H1 (cell line): ENCODE measurements around the gene CCDC33. TPM values are rescaled to one million over a fixed set of nuclear protein-coding genes. Genes with fewer than 3 reads are reported as not detected.

Source experiments
- CTCF ChIA-PET: fragments of 300-600 bp; sonication (Branson Sonifier 250); formaldehyde crosslinking; loops from one replicate; lab custom pipeline; 2021; ENCODE audit not compliant: partially characterized antibody; lab: Charles Lee
- POLR2A ChIA-PET: fragments of 300-600 bp; sonication (Branson Sonifier 250); formaldehyde crosslinking; loops from one replicate; lab custom pipeline; 2021; ENCODE audit warnings: inconsistent platforms; ENCODE audit not compliant: partially characterized antibody; lab: Charles Lee
- DNase-seq, 2 experiments: peaks; one replicate each; pipeline versions ENCODE4 v3.0.0 to v3.0.0-alpha.2; 2010 to 2022; ENCODE audit warnings: low spot score in 2 of 2, low read depth in 1 of 2, mixed read lengths in 1 of 2
- FAIRE-seq: peaks from 2 replicates; lab custom pipeline; 2011; peaks lifted over from hg19 to GRCh38; lab: Jason Lieb, UNC
- H2AFZ ChIP-seq: 2 replicates; pipeline ENCODE4 v1.8.1; 2012; ENCODE audit warnings: low read length, inconsistent platforms
- H2AK5ac ChIP-seq: 2 replicates; pipeline ENCODE4 v1.6.1; 2013; ENCODE audit warnings: low read depth, low read length
- H2BK120ac ChIP-seq: replicated peaks from 2 replicates; pipeline ENCODE3; 2013; ENCODE audit warnings: low read depth, low read length, inconsistent platforms
- H2BK12ac ChIP-seq: 2 replicates; pipeline ENCODE4 v1.6.1; 2013; ENCODE audit warnings: low read depth, low read length
- H2BK15ac ChIP-seq: 2 replicates; pipeline ENCODE4 v1.6.1; 2013; ENCODE audit warnings: low read length
- H2BK20ac ChIP-seq: 2 replicates; pipeline ENCODE4 v1.6.1; 2013; ENCODE audit warnings: low read length
- H2BK5ac ChIP-seq: 2 replicates; pipeline ENCODE4 v1.6.1; 2013; ENCODE audit warnings: low read depth, low read length
- H3K14ac ChIP-seq: 2 replicates; pipeline ENCODE4 v1.6.1; 2013; ENCODE audit warnings: inconsistent platforms; ENCODE audit not compliant: insufficient read length
- H3K18ac ChIP-seq: 2 replicates; pipeline ENCODE4 v1.6.1; 2013; ENCODE audit warnings: low read length; ENCODE audit errors: extremely low read depth
- H3K23ac ChIP-seq: 2 replicates; pipeline ENCODE4 v1.6.1; 2013; ENCODE audit warnings: inconsistent platforms; ENCODE audit not compliant: insufficient read length
- H3K23me2 ChIP-seq: 2 replicates; pipeline ENCODE4 v1.6.1; 2013; ENCODE audit warnings: low read depth, low read length
- H3K27ac ChIP-seq: 2 replicates; pipeline ENCODE4 v1.6.1; 2011; ENCODE audit warnings: low read depth, low read length, inconsistent platforms
- H3K27me3 ChIP-seq, 4 experiments: replicated peaks in 1 of 4; 1 replicate in 1 of 4; 2 replicates in 3 of 4; pipeline versions ENCODE4 v1.6.1 to v1.8.1; 2011 to 2013; ENCODE audit warnings: low read length in 3 of 4, mild to moderate bottlenecking in 3 of 4, inconsistent platforms in 2 of 4, mixed read lengths in 2 of 4, moderate library complexity in 1 of 4; ENCODE audit not compliant: control insufficient read depth in 3 of 4, insufficient read depth in 3 of 4; ENCODE audit errors: extremely low read depth in 1 of 4
- H3K36me3 ChIP-seq, 4 experiments: 2 replicates each; pipeline versions ENCODE4 v1.6.1 to v1.8.1; 2011 to 2013; ENCODE audit warnings: mild to moderate bottlenecking in 4 of 4, low read length in 3 of 4, moderate library complexity in 2 of 4, control low read depth in 1 of 4, inconsistent platforms in 1 of 4; ENCODE audit not compliant: insufficient read depth in 4 of 4, control insufficient read depth in 2 of 4
- H3K4ac ChIP-seq: replicated peaks from 2 replicates; pipeline ENCODE3; 2013; ENCODE audit warnings: low read length, low read depth, mixed read lengths, inconsistent platforms; ENCODE audit not compliant: insufficient read length
- H3K4me1 ChIP-seq, 4 experiments: replicated peaks in 1 of 4; 1 replicate in 1 of 4; 2 replicates in 3 of 4; pipeline versions ENCODE4 v1.6.1 to v1.8.1; 2011 to 2013; ENCODE audit warnings: low read length in 3 of 4, inconsistent platforms in 2 of 4, mixed read lengths in 1 of 4; ENCODE audit not compliant: insufficient read depth in 4 of 4, control insufficient read depth in 3 of 4
- H3K4me2 ChIP-seq, 2 experiments: 2 replicates each; pipeline versions ENCODE4 v1.6.1 to v1.8.1; 2011 to 2013; ENCODE audit warnings: low read depth in 2 of 2, low read length in 2 of 2, control low read depth in 1 of 2, inconsistent platforms in 1 of 2, mild to moderate bottlenecking in 1 of 2; ENCODE audit not compliant: insufficient read depth in 1 of 2
- H3K4me3 ChIP-seq, 4 experiments: fragments of 200-600, 300-600 bp in 1 of 4; sonication (generic), shearing (Covaris generic), sonication (Bioruptor Twin) in 1 of 4; 2 replicates each; pipeline versions ENCODE4 v1.5.1 to v1.8.1; 2011 to 2016; ENCODE audit warnings: low read length in 4 of 4, low read depth in 3 of 4, control low read depth in 2 of 4, inconsistent platforms in 2 of 4, mild to moderate bottlenecking in 2 of 4, mixed read lengths in 1 of 4, moderate library complexity in 1 of 4; ENCODE audit not compliant: insufficient read depth in 2 of 4; ENCODE audit errors: extremely low read depth in 1 of 4
- H3K56ac ChIP-seq: replicated peaks from 2 replicates; pipeline ENCODE3; 2013; ENCODE audit warnings: low read depth, mild to moderate bottlenecking, mixed read lengths, low read length, inconsistent platforms; ENCODE audit not compliant: insufficient read length
- H3K79me1 ChIP-seq: 2 replicates; pipeline ENCODE4 v1.6.1; 2013; ENCODE audit warnings: low read depth, low read length, control low read depth
- H3K79me2 ChIP-seq, 2 experiments: 2 replicates each; pipeline versions ENCODE4 v1.6.1 to v1.8.1; 2012 to 2013; ENCODE audit warnings: low read length in 2 of 2, mild to moderate bottlenecking in 2 of 2, inconsistent platforms in 1 of 2; ENCODE audit not compliant: insufficient read depth in 2 of 2, control insufficient read depth in 1 of 2
- H3K9ac ChIP-seq, 4 experiments: replicated peaks in 1 of 4; 1 replicate in 1 of 4; 2 replicates in 3 of 4; pipeline versions ENCODE4 v1.6.1 to v1.8.1; 2011 to 2013; ENCODE audit warnings: low read depth in 3 of 4, low read length in 3 of 4, control low read depth in 2 of 4, mild to moderate bottlenecking in 2 of 4, moderate library complexity in 2 of 4, inconsistent platforms in 1 of 4; ENCODE audit errors: extremely low read depth in 1 of 4
- H3K9me3 ChIP-seq, 2 experiments: 2 replicates each; pipeline versions ENCODE4 v1.6.1 to v1.8.1; 2012 to 2013; ENCODE audit warnings: mild to moderate bottlenecking in 2 of 2, moderate library complexity in 2 of 2, control low read depth in 1 of 2, inconsistent platforms in 1 of 2, low read depth in 1 of 2, low read length in 1 of 2, mixed read lengths in 1 of 2; ENCODE audit not compliant: insufficient read depth in 2 of 2
- H4K20me1 ChIP-seq, 2 experiments: replicated peaks in 1 of 2; 2 replicates each; pipeline versions ENCODE3 to v1.8.1; 2011 to 2013; ENCODE audit warnings: inconsistent platforms in 2 of 2, low read length in 2 of 2, mild to moderate bottlenecking in 1 of 2; ENCODE audit not compliant: insufficient read depth in 2 of 2, control insufficient read depth in 1 of 2
- H4K5ac ChIP-seq: 2 replicates; pipeline ENCODE4 v1.6.1; 2013; ENCODE audit warnings: low read length, low read depth, mixed read lengths, inconsistent platforms; ENCODE audit not compliant: insufficient read length
- H4K8ac ChIP-seq: 2 replicates; pipeline ENCODE4 v1.8.0; 2013; ENCODE audit warnings: mild to moderate bottlenecking, moderate library complexity, low read length, inconsistent platforms; ENCODE audit not compliant: insufficient read depth; ENCODE audit errors: extremely low read depth
- H4K91ac ChIP-seq: replicated peaks from 2 replicates; pipeline ENCODE3; 2013; ENCODE audit warnings: low read length, mixed read lengths, inconsistent platforms; ENCODE audit not compliant: insufficient read length
- EGR1 ChIP-seq: IDR thresholded peaks from 2 replicates; pipeline ENCODE4 v1.6.1; 2011; ENCODE audit warnings: low read depth, low read length, borderline replicate concordance
- GTF2F1 ChIP-seq: IDR thresholded peaks from 2 replicates; pipeline ENCODE4 v1.6.1; 2012; ENCODE audit warnings: low read depth, low read length, improper control_type of control experiment, borderline replicate concordance
- JUN ChIP-seq: IDR thresholded peaks from 2 replicates; pipeline ENCODE4 v1.6.1; 2011; ENCODE audit warnings: low read depth, mild to moderate bottlenecking, improper control_type of control experiment, low read length
- MAFK ChIP-seq: IDR thresholded peaks from 2 replicates; pipeline ENCODE4 v1.6.1; 2012; ENCODE audit warnings: low read depth, mild to moderate bottlenecking, improper control_type of control experiment, low read length
- RXRA ChIP-seq: IDR thresholded peaks from 2 replicates; pipeline ENCODE4 v1.6.1; 2011; ENCODE audit warnings: low read depth, mild to moderate bottlenecking, low read length, moderate library complexity; ENCODE audit not compliant: insufficient read depth
- TBP ChIP-seq: IDR thresholded peaks from 2 replicates; pipeline ENCODE4 v1.6.1; 2011; ENCODE audit warnings: low read depth, low read length, improper control_type of control experiment
- WGBS, 2 experiments: shearing (Covaris generic) in 1 of 2; methylation state at CpG; one replicate each; pipeline versions ENCODE4 v1.1.6 to v1.1.7; 2013 to 2015; ENCODE audit warnings: low lambda C conversion rate in 2 of 2, mixed read lengths in 2 of 2, inconsistent platforms in 1 of 2, low coverage in 1 of 2, missing lambda C conversion rate in 1 of 2; ENCODE audit not compliant: insufficient replicate concordance in 2 of 2, insufficient coverage in 1 of 2, insufficient read length in 1 of 2; ENCODE audit errors: extremely low coverage in 1 of 2, missing lambda C conversion rate in 1 of 2; 5-methylcytosine and 5-hydroxymethylcytosine counted together
- polyA plus RNA-seq, 7 experiments: library from polyadenylated mRNA; depleted of rRNA in 3 of 7; stranded (reverse) in 5 of 7; unstranded in 2 of 7; fragments of >200 nt in 5 of 7; fragments of 200-250 nt in 2 of 7; gene quantifications; 1 replicate in 5 of 7; 2 replicates in 1 of 7; 4 replicates in 1 of 7; pipeline versions ENCODE4 v1.2.1 to v1.2.3, GENCODE V29; 2011 to 2013; ENCODE audit warnings: missing spikeins in 2 of 7, mixed read lengths in 2 of 7
- total RNA-seq: library from RNA; stranded (reverse); fragmentation: NEBNext Ultra II Directional; extraction: Animal tissue kit (Norgen Biotek cat#: 25700); gene quantifications from 2 replicates; pipeline ENCODE4 v1.2.1, GENCODE V29; 2021
- TF ChIP-seq, protein P1 (sequence below): IDR thresholded peaks from 2 replicates; pipeline ENCODE4 v1.6.1; 2012; ENCODE audit warnings: inconsistent platforms

The CCDC33 gene
- total and polyA plus RNA-seq, 2 of the 8 experiments (the other 6 are each of a cell fraction or from before 2014, with no cell fraction given), result 2.0 to 2.7 TPM

- ChIA-PET CTCF (interaction anchor here (0.5 to 2.9 kb wide), 15 partner anchors 10 to 282 kb away, joined by 3 to 14 read pairs (median 4); partner anchors contain the start of gene ISLR2), POLR2A (interaction anchor here (1.2 to 5.9 kb wide), 6 partner anchors 12 to 87 kb away, joined by 3 to 38 read pairs (median 4); no protein-coding TSS in a partner anchor)
- Histone ChIP-seq H3K4ac (no peak overlapping the region), H2BK12ac (peak overlapping the region; percentile 88), H2AK5ac (peak overlapping the region; percentile 76; the same call in 1 of the 2 replicates), H4K91ac (peak overlapping the region; percentile 70), H2BK120ac (peak overlapping the region; percentile 48), H4K8ac (no peak overlapping the region; the same call in 1 of the 2 replicates), H2BK5ac (peak overlapping the region; percentile 91; the same call in 1 of the 2 replicates), H3K14ac (no peak overlapping the region), H3K18ac (peak overlapping the region; percentile 84), H3K36me3 (no peaks in the 10 kb centered on the region), H4K5ac (no peak overlapping the region), H3K79me2 (no peaks in the 10 kb centered on the region), H3K56ac (no peak overlapping the region), H3K27ac (no peak overlapping the region), H3K27me3 (peaks cover 0 to 11% (median 4%) of the 10 kb centered on the region in 4 experiments; a peak in 3 of 7 replicates), H3K9ac (no peak overlapping the region), H2BK20ac (0 out of 2 replicates have a peak overlapping the region, but pooled peaks have one; percentile 21), H2AFZ (no peak overlapping the region), H3K9me3 (no peaks in the 10 kb centered on the region), H3K4me1 (peaks cover 25 to 56% (median 41%) of the 10 kb centered on the region in 4 experiments), H3K23ac (no peak overlapping the region), H3K23me2 (no peaks in the 10 kb centered on the region), H2BK15ac (peak overlapping the region; percentile 88; the same call in 1 of the 2 replicates), H3K4me2 (peak overlapping the region; percentile 24 to 40; a peak in 3 of 4 replicates), H3K4me3 (peak overlapping the region in 1 of 4 experiments; percentile 21; a peak in 4 of 8 replicates), H4K20me1 (no peaks in the 10 kb centered on the region), H3K79me1 (no peaks in the 10 kb centered on the region)
- DNase-seq (no peak), FAIRE-seq (no peak)
- 45% methylated on average over 5 of the region's 5 CpGs; no CpG with 5 or more reads in 1 of the 2 experiments for WGBS, 2 experiments
- no peak for TF ChIP-seq TBP
- TF ChIP-seq, protein P1, sequence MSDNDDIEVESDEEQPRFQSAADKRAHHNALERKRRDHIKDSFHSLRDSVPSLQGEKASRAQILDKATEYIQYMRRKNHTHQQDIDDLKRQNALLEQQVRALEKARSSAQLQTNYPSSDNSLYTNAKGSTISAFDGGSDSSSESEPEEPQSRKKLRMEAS, result no peak
- no peak for TF ChIP-seq RXRA
- TF ChIP-seq EGR1, result no peak
- no peak for TF ChIP-seq GTF2F1
- TF ChIP-seq JUN, result no peak
- no peak for TF ChIP-seq MAFK
Observed at GRCh38 chr15:74209560-74209958, 26.6 kb upstream of the CCDC33 start.
